Vagina (tissue), 2 donors: ENCODE results near the gene H3-3A.

ENCODE experiments used
- POLR2AphosphoS5 ChIP-seq, 2 donors: sonication (generic); formaldehyde crosslinking; IDR thresholded peaks; one replicate each; pipeline ENCODE4 v1.9.0; 2017; ENCODE audit warnings: antibody characterized with exemption in 2 of 2, mild to moderate bottlenecking in 2 of 2, low read depth in 1 of 2; ENCODE audit not compliant: insufficient read depth in 1 of 2
- TF ChIP-seq, protein P1 (sequence below), 3 experiments: fragments of 450-650 bp in 2 of 3; fragments of 200-600 bp in 1 of 3; sonication (generic) in 1 of 3; IDR thresholded peaks; one replicate each; pipeline ENCODE4 v1.5.1; 2017 to 2019; ENCODE audit warnings: antibody characterized with exemption in 3 of 3, mild to moderate bottlenecking in 2 of 3, moderate library complexity in 2 of 3

DNA sequence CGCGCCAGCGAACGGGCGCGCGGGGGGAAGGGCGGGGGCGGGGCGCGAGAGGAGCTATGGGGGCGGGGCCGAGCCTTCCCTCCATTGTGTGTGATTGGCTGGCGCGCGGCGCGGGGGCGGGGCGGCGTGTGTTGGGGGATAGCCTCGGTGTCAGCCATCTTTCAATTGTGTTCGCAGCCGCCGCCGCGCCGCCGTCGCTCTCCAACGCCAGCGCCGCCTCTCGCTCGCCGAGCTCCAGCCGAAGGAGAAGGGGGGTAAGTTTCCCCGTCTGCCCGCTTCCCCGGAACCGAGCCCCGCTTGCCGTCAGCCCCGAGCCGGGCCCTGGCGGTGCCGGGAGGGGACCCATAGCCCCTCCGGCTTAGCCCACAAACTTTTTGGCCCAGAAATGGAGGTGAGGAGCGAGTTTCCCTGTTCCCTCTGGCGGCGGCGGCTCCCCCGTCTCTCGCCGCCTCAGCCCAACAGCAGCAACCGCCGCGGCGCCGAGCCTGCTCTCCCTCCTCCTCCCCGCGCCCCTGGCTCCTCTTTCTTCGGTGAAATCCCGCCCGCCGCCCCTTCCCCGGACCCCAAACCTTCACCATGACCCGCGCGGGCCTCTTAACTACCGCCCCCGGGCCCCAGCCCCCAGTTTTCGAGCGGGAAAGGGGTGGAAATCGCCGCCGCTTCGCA, at the start of gene H3-3A:
- TF ChIP-seq POLR2AphosphoS5 (IDR thresholded peaks at IDR 0.05; ENCODE audit: insufficient read depth in 1 of 2, low read depth in 1 of 2): peak; percentile 64 to 99
- TF ChIP-seq, protein P1, sequence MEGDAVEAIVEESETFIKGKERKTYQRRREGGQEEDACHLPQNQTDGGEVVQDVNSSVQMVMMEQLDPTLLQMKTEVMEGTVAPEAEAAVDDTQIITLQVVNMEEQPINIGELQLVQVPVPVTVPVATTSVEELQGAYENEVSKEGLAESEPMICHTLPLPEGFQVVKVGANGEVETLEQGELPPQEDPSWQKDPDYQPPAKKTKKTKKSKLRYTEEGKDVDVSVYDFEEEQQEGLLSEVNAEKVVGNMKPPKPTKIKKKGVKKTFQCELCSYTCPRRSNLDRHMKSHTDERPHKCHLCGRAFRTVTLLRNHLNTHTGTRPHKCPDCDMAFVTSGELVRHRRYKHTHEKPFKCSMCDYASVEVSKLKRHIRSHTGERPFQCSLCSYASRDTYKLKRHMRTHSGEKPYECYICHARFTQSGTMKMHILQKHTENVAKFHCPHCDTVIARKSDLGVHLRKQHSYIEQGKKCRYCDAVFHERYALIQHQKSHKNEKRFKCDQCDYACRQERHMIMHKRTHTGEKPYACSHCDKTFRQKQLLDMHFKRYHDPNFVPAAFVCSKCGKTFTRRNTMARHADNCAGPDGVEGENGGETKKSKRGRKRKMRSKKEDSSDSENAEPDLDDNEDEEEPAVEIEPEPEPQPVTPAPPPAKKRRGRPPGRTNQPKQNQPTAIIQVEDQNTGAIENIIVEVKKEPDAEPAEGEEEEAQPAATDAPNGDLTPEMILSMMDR (IDR thresholded peaks at IDR 0.05): no peak
